HG02938 (cell line): ENCODE results near the gene NAGA.

ENCODE experiments used
- ATAC-seq: cut with Tn5 transposase; IDR thresholded peaks from one replicate; pipeline ENCODE4 v1.9.1; 2021; ENCODE audit warnings: mild to moderate bottlenecking, moderate library complexity; ENCODE audit not compliant: unreplicated experiment

NAGA gene

DNA sequence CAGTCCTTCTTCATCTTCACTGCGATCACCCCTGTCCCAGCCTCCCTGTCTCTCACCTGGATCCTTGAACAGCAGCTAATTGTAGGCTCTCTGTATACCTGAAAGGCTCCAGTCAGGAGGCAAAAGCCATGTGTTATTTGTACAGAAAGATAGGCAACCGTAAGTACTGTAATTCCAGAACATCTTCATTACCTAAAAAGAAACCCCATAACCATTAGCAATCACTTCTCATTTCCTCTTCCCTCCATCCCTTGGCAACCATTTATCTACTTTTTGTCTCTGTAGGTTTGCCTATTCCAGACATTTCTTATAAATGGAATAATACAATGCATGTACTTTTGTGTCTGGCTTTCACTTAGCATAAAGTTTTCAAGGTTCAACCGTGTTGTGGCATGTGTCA, 17.8 kb downstream of the NAGA start:
- ATAC-seq: no peak

DNA sequence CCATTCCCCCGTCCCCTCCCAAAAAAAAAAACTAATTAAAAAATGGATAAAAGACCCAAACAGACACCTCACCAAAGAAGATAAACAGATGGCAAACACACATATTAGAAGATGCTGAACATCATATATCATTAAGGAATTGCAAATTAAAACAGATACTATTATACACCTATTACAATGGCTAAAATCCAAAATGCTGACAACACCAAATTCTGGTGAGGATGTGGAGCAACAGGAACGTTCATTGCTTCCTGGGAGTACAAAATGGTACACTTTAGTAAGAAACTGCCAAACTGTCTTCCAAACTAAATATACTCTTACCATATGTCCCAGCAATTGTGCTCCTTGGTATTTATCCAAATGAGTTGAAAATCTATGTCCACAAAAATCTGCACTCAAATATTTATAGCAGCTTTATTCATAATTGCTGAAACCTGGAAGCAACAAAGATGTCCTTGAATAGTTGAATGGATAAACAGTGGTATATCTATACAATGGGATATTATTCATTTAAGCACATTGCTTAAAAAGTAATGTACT, 19.9 kb downstream of the NAGA start:
- no peak for ATAC-seq

DNA sequence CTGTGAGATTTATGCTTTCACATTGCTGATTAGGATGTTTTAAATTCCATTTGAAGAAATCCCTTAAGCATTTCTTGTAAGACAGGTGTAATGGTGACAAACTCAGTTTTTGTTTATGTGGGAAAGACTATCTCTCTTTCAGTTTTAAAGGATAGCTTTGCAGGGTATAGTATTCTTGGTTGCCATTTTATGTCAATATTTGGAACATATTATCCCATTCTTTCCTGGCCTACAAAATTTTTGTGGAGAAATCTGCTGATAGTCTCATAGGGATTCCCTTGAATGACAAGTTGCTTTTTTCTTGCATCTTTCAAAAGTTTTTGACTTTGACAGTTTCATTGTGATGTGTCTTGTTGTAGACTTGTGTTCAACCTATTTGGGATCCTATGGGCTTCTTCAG, 28.8 kb downstream of the NAGA start:
- no peak for ATAC-seq

DNA sequence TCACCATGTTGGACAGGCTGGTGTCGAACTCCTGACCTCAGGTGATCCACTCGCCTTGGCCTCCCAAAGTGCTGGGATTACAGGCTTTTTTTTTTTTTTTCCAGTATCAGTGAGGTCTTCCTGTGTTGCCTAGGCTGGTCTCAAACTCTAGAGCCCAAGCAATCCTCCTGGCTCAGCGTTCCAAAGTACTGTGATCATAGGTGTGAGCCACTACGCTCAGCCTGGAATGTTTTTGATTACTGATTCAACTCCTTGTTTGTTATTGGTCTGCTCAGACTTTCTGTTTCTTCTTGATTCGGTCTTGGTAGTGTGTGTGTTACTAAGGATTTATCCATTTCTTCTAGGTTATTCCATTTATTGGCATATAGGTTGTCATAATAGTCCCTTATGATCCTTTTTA, 31.3 kb downstream of the NAGA start:
- no peak for ATAC-seq

DNA sequence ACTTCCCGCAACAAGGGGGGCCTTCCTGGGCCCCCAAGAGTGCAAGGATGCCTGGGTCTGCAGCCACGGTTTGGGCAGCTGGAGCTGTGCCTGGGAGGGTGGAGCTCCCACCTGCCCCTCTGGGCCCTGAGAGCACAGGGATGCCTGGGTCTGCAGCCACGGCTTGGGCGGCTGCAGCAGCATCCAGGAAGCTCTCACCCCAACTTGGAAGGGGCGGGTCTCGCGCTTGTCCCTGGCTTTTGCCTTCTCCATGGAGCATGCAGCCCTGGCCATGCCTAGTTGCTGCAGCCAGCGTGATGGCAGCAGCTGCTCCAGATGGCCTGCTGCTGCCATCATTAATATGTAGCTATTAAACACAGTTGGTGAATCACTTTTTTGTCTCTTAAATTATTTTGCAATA, 35.4 kb downstream of the NAGA start:
- ATAC-seq: no peak

DNA sequence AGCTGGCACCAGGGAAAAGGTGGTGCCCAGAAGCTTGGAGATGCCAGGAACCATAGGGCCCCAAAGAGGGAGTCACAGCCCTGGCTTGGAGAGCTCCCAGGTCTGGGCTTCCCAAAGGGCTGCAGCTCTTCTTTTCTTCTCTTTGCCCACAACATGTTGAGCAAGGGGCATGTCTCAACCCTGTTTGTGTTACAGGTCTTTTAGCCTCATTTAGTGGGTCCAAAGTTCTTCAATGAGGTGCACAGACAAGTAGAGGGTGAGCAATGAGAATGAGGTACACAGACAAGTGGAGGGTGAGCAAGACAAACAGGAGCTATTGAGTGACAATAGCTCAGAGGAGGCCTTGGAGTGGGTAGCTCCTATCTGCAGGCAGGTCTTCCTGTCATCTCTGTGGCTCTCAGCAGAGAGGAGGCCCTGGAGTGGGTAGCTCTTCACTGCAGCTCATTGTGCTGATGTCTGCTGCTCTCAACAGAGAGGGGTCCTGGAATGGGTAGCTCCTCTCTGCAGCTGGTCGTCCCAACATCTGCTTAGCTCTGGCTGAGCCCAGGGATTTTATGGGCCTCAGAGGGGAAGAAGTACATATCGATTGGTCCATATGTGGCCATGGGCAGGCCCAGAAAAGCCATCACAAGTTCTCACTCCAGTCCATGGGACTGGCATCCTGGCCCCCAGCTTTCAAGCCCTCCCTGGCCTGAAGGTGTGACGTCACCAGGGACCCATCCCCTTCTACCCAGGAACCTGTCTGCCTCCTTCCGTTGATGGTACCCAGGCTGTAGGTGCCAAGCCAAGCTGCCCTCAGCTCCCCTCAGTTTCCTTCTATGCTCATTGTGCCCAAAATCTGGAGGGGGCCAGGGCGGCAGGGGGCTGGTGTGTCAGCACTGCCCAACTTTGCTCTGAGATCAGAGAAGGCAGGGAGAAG, 37.1 kb downstream of the NAGA start:
- no peak for ATAC-seq

DNA sequence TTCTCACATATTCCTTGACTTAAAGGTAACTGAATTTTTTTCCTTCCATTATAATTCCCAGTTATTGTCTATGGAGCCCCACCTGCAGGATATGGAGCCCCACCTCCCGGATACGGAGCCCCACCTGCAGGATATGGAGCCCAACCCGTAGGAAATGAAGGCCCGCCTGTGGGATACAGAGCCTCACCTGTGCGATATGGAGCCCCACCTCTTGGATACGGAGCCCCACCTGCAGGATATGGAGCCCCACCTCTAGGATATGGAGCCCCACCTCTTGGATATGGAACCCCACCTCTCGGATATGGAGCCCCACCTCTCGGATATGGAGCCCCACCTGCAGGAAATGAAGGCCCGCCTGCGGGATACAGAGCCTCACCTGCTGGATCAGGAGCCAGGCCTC, 43.9 kb downstream of the NAGA start:
- no peak for ATAC-seq

DNA sequence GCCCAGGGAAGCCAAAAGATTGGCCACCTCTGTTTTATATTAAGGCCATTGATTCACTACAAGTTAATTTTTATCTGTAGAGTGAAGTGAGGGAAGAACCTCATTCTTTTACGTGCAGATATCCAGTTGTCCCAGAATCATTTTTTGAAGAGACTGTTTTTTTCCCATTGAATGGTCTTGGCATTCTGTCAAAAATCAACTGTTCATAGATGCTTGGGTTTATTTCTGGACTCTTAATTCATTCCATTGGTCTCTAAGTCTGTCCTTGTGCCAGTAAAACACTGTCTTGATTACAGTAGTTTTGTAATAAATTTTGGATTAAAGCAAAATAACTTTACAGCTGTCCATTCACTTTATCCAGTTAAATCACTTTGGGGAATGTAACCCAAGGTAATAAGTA, 45.2 kb downstream of the NAGA start:
- ATAC-seq: no peak

DNA sequence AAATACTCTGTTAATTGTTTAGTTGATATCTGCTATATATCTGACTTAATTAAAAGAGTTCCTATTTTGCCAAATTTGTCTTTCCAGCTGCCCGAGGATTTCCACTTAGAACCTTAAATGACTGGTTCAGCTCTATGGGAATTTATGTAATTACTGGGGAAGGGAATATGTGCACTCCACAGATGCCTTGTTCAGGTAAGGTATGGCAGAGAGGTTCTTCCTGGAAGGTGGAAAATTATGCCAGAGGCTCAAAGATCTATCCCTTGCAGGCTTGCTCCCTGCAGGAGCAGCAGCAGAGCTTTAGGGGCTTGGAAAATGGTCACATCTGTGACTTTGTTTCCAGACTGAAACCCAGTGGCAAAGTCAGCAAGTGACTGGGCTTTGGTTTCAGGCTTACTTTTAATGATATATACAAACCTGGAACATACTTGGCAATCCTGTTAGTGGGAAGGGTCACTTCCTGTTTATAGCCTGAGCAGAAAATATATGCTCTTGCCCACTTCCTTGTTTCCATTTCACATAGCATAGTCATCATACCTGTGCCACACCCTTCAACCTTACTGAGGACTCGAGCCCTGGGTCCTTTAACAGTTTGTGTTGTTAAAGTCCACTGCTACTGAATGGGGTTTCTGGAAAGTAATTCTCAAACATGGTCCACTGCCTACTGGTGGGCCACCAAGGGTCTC, 48.3 kb downstream of the NAGA start:
- ATAC-seq: no peak

DNA sequence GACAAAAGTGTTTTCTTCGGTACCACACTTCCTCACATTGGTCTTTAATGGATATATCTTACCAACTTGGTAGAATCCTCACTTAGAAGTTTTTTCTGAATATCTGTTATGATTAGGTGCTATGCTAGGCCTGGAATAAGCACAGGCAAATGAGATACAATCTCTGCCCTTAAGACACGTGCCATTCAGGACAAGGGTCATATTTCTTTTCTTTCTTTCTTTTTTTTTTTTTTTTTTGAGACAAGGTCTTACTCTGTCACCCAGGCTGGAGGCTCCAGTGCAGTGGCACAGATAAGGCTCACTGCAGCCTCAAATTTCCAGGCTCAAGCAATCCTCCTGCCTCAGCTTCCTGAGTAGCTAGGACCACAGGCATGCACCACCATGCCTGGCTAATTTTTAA, 49.0 kb downstream of the NAGA start:
- ATAC-seq: no peak

DNA sequence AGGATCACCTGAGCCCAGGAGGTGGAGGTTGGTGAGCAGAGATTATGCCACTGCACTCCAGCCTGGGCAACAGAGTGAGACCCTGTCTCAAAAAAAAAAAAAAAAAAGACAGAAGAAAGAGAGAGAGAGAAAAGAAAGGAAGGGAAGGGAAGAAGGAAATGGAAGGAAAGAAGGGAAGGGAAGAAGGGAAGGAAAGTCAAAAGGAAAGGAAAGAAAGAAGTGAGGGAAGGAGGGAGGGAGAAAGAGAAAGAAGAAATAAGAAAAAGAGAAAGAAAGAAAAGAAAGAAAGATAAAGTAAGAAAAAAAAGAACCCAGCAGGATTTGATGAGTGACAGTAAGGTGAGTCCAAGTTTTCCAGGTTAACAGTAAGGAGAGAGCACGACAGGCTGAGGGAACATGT, 52.4 kb downstream of the NAGA start:
- ATAC-seq: no peak

DNA sequence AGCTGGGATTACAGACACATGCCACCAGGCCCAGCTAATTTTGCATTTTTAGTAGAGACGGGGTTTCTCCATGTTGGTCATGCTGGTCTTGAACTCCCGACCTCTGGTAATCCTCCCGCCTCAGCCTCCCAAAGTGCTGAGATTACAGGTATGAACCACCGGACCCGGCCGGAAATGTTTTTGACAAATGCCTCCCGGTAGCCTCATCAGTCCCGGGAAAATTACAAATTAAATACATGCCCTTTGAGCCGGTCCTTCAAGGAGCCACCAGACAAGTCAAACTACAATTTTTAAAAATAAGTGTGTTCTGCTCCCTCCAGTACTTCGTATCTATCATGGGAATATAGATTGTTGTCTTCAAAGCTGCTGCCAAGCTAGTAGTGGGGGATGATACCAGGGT, 54.5 kb downstream of the NAGA start:
- ATAC-seq: no peak

DNA sequence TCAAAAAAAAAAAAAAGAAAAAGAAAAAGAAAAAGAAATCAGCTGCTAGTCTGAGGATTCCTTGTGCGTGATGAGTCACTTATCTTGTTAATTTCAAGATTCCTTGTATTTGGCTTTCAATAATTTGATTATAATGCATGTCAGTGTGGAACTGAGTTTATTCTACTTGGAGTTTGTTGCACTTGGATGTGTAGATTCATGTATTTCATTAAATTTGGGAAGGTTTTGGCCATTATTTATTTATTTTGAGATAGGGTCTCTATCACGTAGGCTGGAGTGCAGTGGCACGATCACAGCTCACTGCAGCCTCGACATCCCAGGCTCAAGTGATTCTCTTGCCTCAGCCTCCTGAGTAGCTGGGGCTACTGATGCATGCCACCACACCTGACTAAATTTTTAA, 57.2 kb downstream of the NAGA start:
- no peak for ATAC-seq

DNA sequence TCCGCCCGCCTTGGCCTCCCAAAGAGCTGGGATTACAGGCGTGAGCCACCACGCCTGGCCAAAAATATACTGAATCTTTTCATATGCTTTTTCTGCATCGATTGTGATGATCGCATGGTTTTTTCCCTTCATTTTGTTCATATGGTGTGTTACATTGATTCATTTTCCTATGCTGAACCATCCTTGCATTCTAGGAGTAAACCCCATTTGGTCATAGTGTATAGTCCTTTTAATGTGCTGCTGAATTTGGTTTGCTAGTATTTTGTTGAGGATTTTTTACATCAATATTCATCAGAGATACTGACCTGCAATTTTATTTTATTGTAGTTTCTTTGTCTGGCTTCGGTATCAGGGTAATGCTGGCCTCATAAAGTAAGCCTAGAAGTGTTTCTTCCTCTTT, 59.8 kb downstream of the NAGA start:
- no peak for ATAC-seq
